Cerebellar cortex (tissue), 1 donor: ENCODE results near the gene CCBE1.
"Not testable (repeated sequence)": the region's sequence is repeated elsewhere in the genome, so short reads cannot be mapped to it uniquely, and the experiment has no call there.

Source experiments
- DNase-seq: peaks from one replicate; pipeline ENCODE4 v3.0.0-alpha.2; 2015; ENCODE audit warnings: low spot score

Gene CCBE1

GRCh38 chr18:59655676-59656075 is 41.5 kb downstream of the CCBE1 start:
- no peak for DNase-seq

- no peak for DNase-seq
Measured at GRCh38 chr18:59651071-59651470, 46.2 kb downstream of the CCBE1 start.

GRCh38 chr18:59650266-59650820 is 46.9 kb downstream of the CCBE1 start:
- DNase-seq = no peak

- DNase-seq = no peak
Measured at GRCh38 chr18:59649591-59649990, 47.6 kb downstream of the CCBE1 start.

- DNase-seq = not testable (repeated sequence)
Measured at GRCh38 chr18:59648469-59648868, 48.8 kb downstream of the CCBE1 start.

- DNase-seq = no peak
Measured at GRCh38 chr18:59646963-59647307, 50.3 kb downstream of the CCBE1 start.

- DNase-seq = no peak
Measured at GRCh38 chr18:59646228-59646962, 50.8 kb downstream of the CCBE1 start.

GRCh38 chr18:59643740-59644139 is 53.5 kb downstream of the CCBE1 start:
- DNase-seq = no peak

GRCh38 chr18:59640721-59641120 is 56.5 kb downstream of the CCBE1 start:
- no peak for DNase-seq

- DNase-seq = no peak
Measured at GRCh38 chr18:59639821-59640220, 57.4 kb downstream of the CCBE1 start.

- DNase-seq = no peak
Measured at GRCh38 chr18:59639136-59639535, 58.1 kb downstream of the CCBE1 start.

GRCh38 chr18:59633961-59634485 is 63.2 kb downstream of the CCBE1 start:
- DNase-seq = no peak

GRCh38 chr18:59633317-59633716 is 63.9 kb downstream of the CCBE1 start:
- no peak for DNase-seq

- DNase-seq = no peak
Measured at GRCh38 chr18:59631583-59632181, 65.5 kb downstream of the CCBE1 start.

GRCh38 chr18:59629894-59630293 is 67.3 kb downstream of the CCBE1 start:
- no peak for DNase-seq

GRCh38 chr18:59628995-59629394 is 68.2 kb downstream of the CCBE1 start:
- DNase-seq = no peak

- DNase-seq = no peak
Measured at GRCh38 chr18:59627414-59627813, 69.8 kb downstream of the CCBE1 start.

GRCh38 chr18:59624369-59624765 is 72.9 kb downstream of the CCBE1 start:
- no peak for DNase-seq

- DNase-seq = no peak
Measured at GRCh38 chr18:59623456-59624368, 73.5 kb downstream of the CCBE1 start.

GRCh38 chr18:59621027-59621426 is 76.2 kb downstream of the CCBE1 start:
- DNase-seq = no peak

- no peak for DNase-seq
Measured at GRCh38 chr18:59620381-59620780, 76.8 kb downstream of the CCBE1 start.

- no peak for DNase-seq
Measured at GRCh38 chr18:59619816-59620215, 77.4 kb downstream of the CCBE1 start.
